Measurements from ENCODE around the gene SKA1.

DNA sequence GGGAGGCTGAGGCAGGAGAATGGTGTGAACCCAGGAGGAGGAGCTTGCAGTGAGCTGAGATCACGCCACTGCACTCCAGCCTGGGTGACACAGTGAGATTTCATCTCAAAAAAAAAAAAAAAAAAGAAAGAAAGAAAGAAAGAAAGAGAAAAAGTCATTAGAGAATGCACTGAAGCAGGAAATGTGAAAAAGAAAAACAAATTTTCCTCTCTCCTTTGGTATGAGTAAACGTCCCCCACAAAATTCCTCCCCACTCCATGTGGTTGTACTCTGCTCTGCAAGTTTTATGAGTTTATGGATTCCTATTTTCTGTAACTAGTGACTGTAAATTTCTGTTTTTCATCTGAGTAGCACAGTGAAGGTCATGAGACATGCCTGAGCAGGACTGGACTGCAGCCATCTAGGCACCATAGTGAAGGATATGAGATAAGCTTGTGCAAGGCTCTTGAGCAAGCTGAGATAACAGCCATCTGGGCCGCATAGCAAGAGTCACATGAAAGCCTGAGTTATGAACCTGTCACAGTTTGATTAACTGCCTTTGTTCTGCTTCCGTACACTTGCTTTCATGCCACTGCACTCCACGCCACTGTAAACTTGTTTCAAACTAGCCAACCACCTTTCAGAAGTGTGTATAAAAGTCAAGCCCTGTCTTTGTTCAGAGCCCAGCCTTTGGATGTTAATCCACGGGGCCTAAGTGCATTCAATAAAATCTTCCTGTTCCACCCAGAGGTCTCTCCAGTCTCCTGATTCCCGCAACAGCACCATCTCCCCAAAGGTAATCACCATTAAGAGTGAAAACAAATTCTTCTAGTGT, 50.2 kb downstream of the SKA1 start:
- TF ChIP-seq, protein P1, sequence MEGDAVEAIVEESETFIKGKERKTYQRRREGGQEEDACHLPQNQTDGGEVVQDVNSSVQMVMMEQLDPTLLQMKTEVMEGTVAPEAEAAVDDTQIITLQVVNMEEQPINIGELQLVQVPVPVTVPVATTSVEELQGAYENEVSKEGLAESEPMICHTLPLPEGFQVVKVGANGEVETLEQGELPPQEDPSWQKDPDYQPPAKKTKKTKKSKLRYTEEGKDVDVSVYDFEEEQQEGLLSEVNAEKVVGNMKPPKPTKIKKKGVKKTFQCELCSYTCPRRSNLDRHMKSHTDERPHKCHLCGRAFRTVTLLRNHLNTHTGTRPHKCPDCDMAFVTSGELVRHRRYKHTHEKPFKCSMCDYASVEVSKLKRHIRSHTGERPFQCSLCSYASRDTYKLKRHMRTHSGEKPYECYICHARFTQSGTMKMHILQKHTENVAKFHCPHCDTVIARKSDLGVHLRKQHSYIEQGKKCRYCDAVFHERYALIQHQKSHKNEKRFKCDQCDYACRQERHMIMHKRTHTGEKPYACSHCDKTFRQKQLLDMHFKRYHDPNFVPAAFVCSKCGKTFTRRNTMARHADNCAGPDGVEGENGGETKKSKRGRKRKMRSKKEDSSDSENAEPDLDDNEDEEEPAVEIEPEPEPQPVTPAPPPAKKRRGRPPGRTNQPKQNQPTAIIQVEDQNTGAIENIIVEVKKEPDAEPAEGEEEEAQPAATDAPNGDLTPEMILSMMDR (conservative IDR thresholded peaks at IDR 0.05; ENCODE audit: low read depth, low read length): no peak
- TF ChIP-seq POLR2A (IDR thresholded peaks at IDR 0.05; ENCODE audit: low read depth, low read length) (no peak), CHD1 (IDR thresholded peaks at IDR 0.05; ENCODE audit: low read depth, low read length) (no peak), RCOR1 (IDR thresholded peaks at IDR 0.05; ENCODE audit: insufficient replicate concordance, low read length) (no peak), CEBPB (IDR thresholded peaks at IDR 0.05; ENCODE audit: low read depth, low read length) (peak; percentile 19; the same call in 1 of the 2 replicates), NFE2L2 (IDR thresholded peaks at IDR 0.05; ENCODE audit: low read depth, low read length) (no peak), RAD21 (IDR thresholded peaks at IDR 0.05; ENCODE audit: low read length) (no peak), MAFK (IDR thresholded peaks at IDR 0.05; ENCODE audit: low read depth, low read length) (no peak), FOS (IDR thresholded peaks at IDR 0.05; ENCODE audit: low read depth, low read length) (no peak)
- TF ChIP-seq, protein P2, sequence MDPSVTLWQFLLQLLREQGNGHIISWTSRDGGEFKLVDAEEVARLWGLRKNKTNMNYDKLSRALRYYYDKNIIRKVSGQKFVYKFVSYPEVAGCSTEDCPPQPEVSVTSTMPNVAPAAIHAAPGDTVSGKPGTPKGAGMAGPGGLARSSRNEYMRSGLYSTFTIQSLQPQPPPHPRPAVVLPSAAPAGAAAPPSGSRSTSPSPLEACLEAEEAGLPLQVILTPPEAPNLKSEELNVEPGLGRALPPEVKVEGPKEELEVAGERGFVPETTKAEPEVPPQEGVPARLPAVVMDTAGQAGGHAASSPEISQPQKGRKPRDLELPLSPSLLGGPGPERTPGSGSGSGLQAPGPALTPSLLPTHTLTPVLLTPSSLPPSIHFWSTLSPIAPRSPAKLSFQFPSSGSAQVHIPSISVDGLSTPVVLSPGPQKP (IDR thresholded peaks at IDR 0.05; ENCODE audit: borderline replicate concordance, low read depth, low read length): no peak
- TF ChIP-seq, protein P3, sequence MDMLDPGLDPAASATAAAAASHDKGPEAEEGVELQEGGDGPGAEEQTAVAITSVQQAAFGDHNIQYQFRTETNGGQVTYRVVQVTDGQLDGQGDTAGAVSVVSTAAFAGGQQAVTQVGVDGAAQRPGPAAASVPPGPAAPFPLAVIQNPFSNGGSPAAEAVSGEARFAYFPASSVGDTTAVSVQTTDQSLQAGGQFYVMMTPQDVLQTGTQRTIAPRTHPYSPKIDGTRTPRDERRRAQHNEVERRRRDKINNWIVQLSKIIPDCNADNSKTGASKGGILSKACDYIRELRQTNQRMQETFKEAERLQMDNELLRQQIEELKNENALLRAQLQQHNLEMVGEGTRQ (IDR thresholded peaks at IDR 0.05; ENCODE audit: low read depth, low read length): no peak

Measured in IMR-90 (cell line).